Nephron progenitor cell (in vitro differentiated cells): ENCODE data around the gene PTCH2.
"Not testable (repeated sequence)": the region's sequence is repeated elsewhere in the genome, so short reads cannot be mapped to it uniquely, and the experiment has no call there.

Experiments
- DNase-seq: peaks from one replicate; pipeline ENCODE4 v3.0.0; 2021
- H3K27ac Mint-ChIP-seq: 2 replicates; pipeline ENCODE4 v1.8.0; 2021; ENCODE audit warnings: mild to moderate bottlenecking, moderate library complexity, mixed read lengths
- H3K27me3 Mint-ChIP-seq: 2 replicates; pipeline ENCODE4 v1.8.0; 2021; ENCODE audit warnings: mild to moderate bottlenecking, low read depth, mixed read lengths; ENCODE audit not compliant: poor library complexity
- H3K36me3 Mint-ChIP-seq: 2 replicates; pipeline ENCODE4 v1.8.0; 2021; ENCODE audit warnings: low read depth, mixed read lengths
- H3K4me1 Mint-ChIP-seq: 2 replicates; pipeline ENCODE4 v1.8.0; 2021; ENCODE audit warnings: mixed read lengths
- H3K4me3 Mint-ChIP-seq: 2 replicates; pipeline ENCODE4 v1.8.0; 2021; ENCODE audit warnings: mild to moderate bottlenecking, moderate library complexity, mixed read lengths
- H3K9me3 Mint-ChIP-seq: 2 replicates; pipeline ENCODE4 v1.8.0; 2021; ENCODE audit warnings: mild to moderate bottlenecking, moderate library complexity, mixed read lengths
- CTCF ChIP-seq: fragments of 200-600 bp; sonication (generic); IDR thresholded peaks from 2 replicates; pipeline ENCODE4 v1.5.0; 2021; ENCODE audit warnings: antibody characterized with exemption

The PTCH2 gene

GRCh38 chr1:44829506-44830384, 13.3 kb downstream of the PTCH2 start:
- Mint-ChIP-seq H3K27ac (no peak overlapping the region), H3K36me3 (no peaks in the 10 kb centered on the region), H3K9me3 (no peaks in the 10 kb centered on the region), H3K4me3 (no peak overlapping the region), H3K4me1 (peaks cover 28% of the 10 kb centered on the region), H3K27me3 (peaks cover 3% of the 10 kb centered on the region)
- no peak for DNase-seq
- no peak for TF ChIP-seq CTCF

- no peak overlapping the region for H3K27ac Mint-ChIP-seq
- no peak for DNase-seq
- no peak for TF ChIP-seq CTCF
Measured at GRCh38 chr1:44828841-44829440, 14.1 kb downstream of the PTCH2 start.

GRCh38 chr1:44828003-44828651, 14.9 kb downstream of the PTCH2 start:
- H3K4me3 Mint-ChIP-seq = no peak overlapping the region
- no peak for TF ChIP-seq CTCF
- H3K36me3 Mint-ChIP-seq = no peaks in the 10 kb centered on the region
- no peak for DNase-seq
- peak overlapping the region; percentile 83 for H3K27ac Mint-ChIP-seq
- no peaks in the 10 kb centered on the region for H3K9me3 Mint-ChIP-seq
- peaks cover 3% of the 10 kb centered on the region for H3K27me3 Mint-ChIP-seq
- peaks cover 28% of the 10 kb centered on the region for H3K4me1 Mint-ChIP-seq

More at GRCh38 chr1:44828841-44829440, 14.1 kb downstream of the PTCH2 start:
- H3K27me3 Mint-ChIP-seq = peaks cover 3% of the 10 kb centered on the region
- H3K36me3 Mint-ChIP-seq = no peaks in the 10 kb centered on the region
- H3K9me3 Mint-ChIP-seq = no peaks in the 10 kb centered on the region
- no peak overlapping the region for H3K4me3 Mint-ChIP-seq
- H3K4me1 Mint-ChIP-seq = peaks cover 28% of the 10 kb centered on the region

GRCh38 chr1:44827197-44828002, 15.7 kb downstream of the PTCH2 start:
- TF ChIP-seq CTCF = no peak
- Mint-ChIP-seq H3K36me3 (no peaks in the 10 kb centered on the region), H3K4me1 (peaks cover 22% of the 10 kb centered on the region), H3K27ac (peak overlapping the region; percentile 83), H3K9me3 (no peaks in the 10 kb centered on the region), H3K4me3 (no peak overlapping the region), H3K27me3 (peaks cover 3% of the 10 kb centered on the region)
- no peak for DNase-seq

GRCh38 chr1:44826375-44827196, 16.5 kb downstream of the PTCH2 start:
- DNase-seq = no peak
- H3K4me3 Mint-ChIP-seq = no peak overlapping the region
- no peak for TF ChIP-seq CTCF
- H3K4me1 Mint-ChIP-seq = peaks cover 17% of the 10 kb centered on the region
- no peaks in the 10 kb centered on the region for H3K36me3 Mint-ChIP-seq
- H3K27me3 Mint-ChIP-seq = peaks cover 3% of the 10 kb centered on the region
- no peaks in the 10 kb centered on the region for H3K9me3 Mint-ChIP-seq
- H3K27ac Mint-ChIP-seq = no peak overlapping the region

- peaks cover 24% of the 10 kb centered on the region for H3K4me1 Mint-ChIP-seq
- H3K27ac Mint-ChIP-seq, DNase-seq, H3K4me3 Mint-ChIP-seq, H3K36me3 Mint-ChIP-seq, H3K27me3 Mint-ChIP-seq, H3K9me3 Mint-ChIP-seq: not testable (repeated sequence)
Measured at GRCh38 chr1:44824392-44824791, 18.7 kb downstream of the PTCH2 start.
